Transverse colon (tissue), 4 donors: ENCODE measurements around the gene HLA-A. TPM values are rescaled to one million over a fixed set of nuclear protein-coding genes. Genes with fewer than 3 reads are reported as not detected.
"Not testable (repeated sequence)": the region's sequence is repeated elsewhere in the genome, so short reads cannot be mapped to it uniquely, and the experiment has no call there.

Experiments used
- DNase-seq: peaks from one replicate; pipeline ENCODE4 v3.0.0-alpha.2; 2019
- H3K27ac ChIP-seq, 4 donors: fragments of 200-600 bp; sonication (generic); 2 replicates each; pipeline ENCODE4 v1.5.1; 2016 to 2018; ENCODE audit warnings: inconsistent platforms in 4 of 4
- H3K27me3 ChIP-seq: fragments of 200-600 bp; sonication (generic); 2 replicates; pipeline ENCODE4 v1.5.1; 2017; ENCODE audit warnings: inconsistent platforms
- H3K36me3 ChIP-seq, 4 donors: fragments of 200-600 bp; sonication (generic); 2 replicates each; pipeline ENCODE4 v1.5.1; 2017 to 2019; ENCODE audit warnings: inconsistent platforms in 4 of 4
- H3K4me1 ChIP-seq, 4 donors: fragments of 200-600 bp; sonication (generic); 2 replicates each; pipeline ENCODE4 v1.5.1; 2017 to 2020; ENCODE audit warnings: inconsistent platforms in 4 of 4
- H3K4me3 ChIP-seq, 4 donors: fragments of 200-600 bp; sonication (generic); 1 replicate in 1 of 4; 2 replicates in 3 of 4; pipeline versions ENCODE4 v1.5.1 to v1.6.1; 2017 to 2019; ENCODE audit warnings: inconsistent platforms in 4 of 4
- H3K9me3 ChIP-seq, 2 donors: fragments of 200-600 bp; sonication (generic); 2 replicates each; pipeline ENCODE4 v1.5.1; 2017 to 2019; ENCODE audit warnings: inconsistent platforms in 2 of 2
- EP300 ChIP-seq: sonication (generic); formaldehyde crosslinking; IDR thresholded peaks from one replicate; pipeline ENCODE4 v1.6.1; 2017; ENCODE audit warnings: antibody characterized with exemption, low read depth
- POLR2A ChIP-seq: fragments of 450-650 bp; IDR thresholded peaks from one replicate; pipeline ENCODE4 v1.6.1; 2016; ENCODE audit warnings: antibody characterized with exemption, mild to moderate bottlenecking, moderate library complexity
- POLR2AphosphoS5 ChIP-seq, 3 donors: sonication (generic); formaldehyde crosslinking; IDR thresholded peaks; one replicate each; pipeline ENCODE4 v1.6.1; 2016; ENCODE audit warnings: antibody characterized with exemption in 3 of 3
- WGBS, 2 donors: methylation state at CpG; one replicate each; pipeline ENCODE4 v1.1.5; 2018; ENCODE audit warnings: low coverage in 1 of 2; 5-methylcytosine and 5-hydroxymethylcytosine counted together
- in situ Hi-C, 4 donors: fragments of 200-750 bp; cut with MboI; loops; one replicate each; pipeline versions ENCODE4 v1.15.0 to v1.15.1; 2017; ENCODE audit warnings: low sequenced_read_pairs in 3 of 4, low pct_ligation_motif_present in 1 of 4, low pct_unique_long_range_greater_than_20kb in 1 of 4
- intact Hi-C: fragments of 100-400 bp; cut with DNase I; formaldehyde crosslinking; loops from one replicate; pipeline ENCODE4 v1.15.1; 2023; ENCODE audit warnings: low total_unique reads
- total RNA-seq, 4 donors: library from RNA; depleted of rRNA; stranded (reverse); fragments of >200 nt; gene quantifications; one replicate each; pipeline ENCODE4 v1.1.0, GENCODE V29; 2016
- TF ChIP-seq, protein P1 (sequence below), 5 experiments: fragments of 200-600 bp in 3 of 5; fragments of 450-650 bp in 2 of 5; sonication (generic) in 3 of 5; IDR thresholded peaks; 1 replicate in 2 of 5; 2 replicates in 3 of 5; pipeline ENCODE4 v1.5.1; 2016 to 2017; ENCODE audit warnings: antibody characterized with exemption in 5 of 5, inconsistent platforms in 3 of 5, mild to moderate bottlenecking in 2 of 5, moderate library complexity in 1 of 5

HLA-A gene
- total RNA-seq, 4 donors from 2014 or later: 733 to 1,932 (median 1,470) TPM

DNA sequence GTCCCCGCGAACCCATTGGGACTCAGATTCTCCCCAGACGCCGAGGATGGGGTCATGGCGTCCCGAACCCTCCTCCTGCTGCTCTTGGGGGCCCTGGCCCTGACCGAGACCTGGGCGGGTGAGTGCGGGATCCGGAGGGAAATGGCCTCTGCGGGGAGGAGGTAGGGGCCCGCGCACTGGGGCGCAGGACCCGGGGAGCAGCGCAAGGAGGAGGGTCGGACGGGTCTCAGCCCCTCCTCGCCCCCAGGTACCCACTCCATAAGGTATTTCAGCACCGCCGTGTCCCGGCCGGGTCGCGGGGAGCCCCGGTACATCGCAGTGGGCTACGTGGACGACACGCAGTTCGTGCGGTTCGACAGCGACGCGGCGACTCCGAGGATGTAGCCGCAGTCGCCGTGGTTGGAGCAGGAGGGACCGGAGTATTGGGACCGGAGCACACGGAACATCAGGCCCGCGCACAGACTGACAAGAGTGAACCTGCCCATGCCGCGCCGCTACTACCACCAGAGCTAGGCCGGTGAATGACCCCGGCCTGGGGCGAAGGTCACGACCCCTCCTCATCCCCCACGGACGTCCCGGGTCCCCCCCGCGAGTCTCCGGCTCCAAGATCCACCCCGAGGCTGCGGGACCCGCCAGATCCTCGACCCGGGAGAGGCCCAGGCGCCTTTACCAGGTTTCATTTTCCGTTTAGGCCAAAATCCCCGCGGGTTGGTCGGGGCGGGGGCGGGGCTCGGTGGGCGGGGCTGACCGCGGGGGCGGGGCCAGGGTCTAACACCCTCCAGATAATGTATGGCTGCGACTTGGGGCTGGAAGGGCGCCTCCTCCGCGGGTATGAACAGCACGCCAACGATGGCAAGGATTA, 15.7 kb upstream of the HLA-A start:
- in situ Hi-C loops: no loop called here
- H3K27me3 ChIP-seq: no peaks in the 10 kb centered on the region
- H3K9me3 ChIP-seq: no peaks in the 10 kb centered on the region
- no peaks in the 10 kb centered on the region for H3K36me3 ChIP-seq
- peak overlapping the region in 3 of 4 donors; percentile 82 to 98 (median 90) for H3K27ac ChIP-seq
- H3K4me1 ChIP-seq: peaks cover 0 to 7% (median 0%) of the 10 kb centered on the region in 4 donors
- 15% methylated on average over 73 of the region's 82 CpGs; no CpG with 5 or more reads in 1 of the 2 donors for WGBS, 2 donors
- TF ChIP-seq POLR2AphosphoS5 (IDR thresholded peaks at IDR 0.05): peak in 1 of 3 donors; percentile 57
- TF ChIP-seq, protein P1, sequence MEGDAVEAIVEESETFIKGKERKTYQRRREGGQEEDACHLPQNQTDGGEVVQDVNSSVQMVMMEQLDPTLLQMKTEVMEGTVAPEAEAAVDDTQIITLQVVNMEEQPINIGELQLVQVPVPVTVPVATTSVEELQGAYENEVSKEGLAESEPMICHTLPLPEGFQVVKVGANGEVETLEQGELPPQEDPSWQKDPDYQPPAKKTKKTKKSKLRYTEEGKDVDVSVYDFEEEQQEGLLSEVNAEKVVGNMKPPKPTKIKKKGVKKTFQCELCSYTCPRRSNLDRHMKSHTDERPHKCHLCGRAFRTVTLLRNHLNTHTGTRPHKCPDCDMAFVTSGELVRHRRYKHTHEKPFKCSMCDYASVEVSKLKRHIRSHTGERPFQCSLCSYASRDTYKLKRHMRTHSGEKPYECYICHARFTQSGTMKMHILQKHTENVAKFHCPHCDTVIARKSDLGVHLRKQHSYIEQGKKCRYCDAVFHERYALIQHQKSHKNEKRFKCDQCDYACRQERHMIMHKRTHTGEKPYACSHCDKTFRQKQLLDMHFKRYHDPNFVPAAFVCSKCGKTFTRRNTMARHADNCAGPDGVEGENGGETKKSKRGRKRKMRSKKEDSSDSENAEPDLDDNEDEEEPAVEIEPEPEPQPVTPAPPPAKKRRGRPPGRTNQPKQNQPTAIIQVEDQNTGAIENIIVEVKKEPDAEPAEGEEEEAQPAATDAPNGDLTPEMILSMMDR (IDR thresholded peaks at IDR 0.05): no peak
- TF ChIP-seq EP300: no peak
- TF ChIP-seq POLR2A: peak; percentile 56
- intact Hi-C loops: no loop called here
- peak; percentile 84 for DNase-seq
- peak overlapping the region in 3 of 4 donors; percentile 59 to 71 (median 66) for H3K4me3 ChIP-seq

DNA sequence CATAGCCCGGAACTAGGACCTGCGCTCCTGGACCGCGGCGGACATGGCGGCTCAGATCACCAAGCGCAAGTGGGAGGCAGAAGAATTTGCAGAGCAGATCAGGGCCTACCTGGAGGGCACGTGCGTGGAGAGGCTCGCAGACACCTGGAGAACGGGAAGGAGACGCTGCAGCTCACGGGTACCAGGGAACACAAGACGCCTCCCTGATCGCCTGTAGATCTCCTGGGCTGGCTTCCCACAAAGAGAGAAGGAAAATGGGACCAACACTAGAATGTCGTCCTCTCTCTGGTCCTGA, 15.1 kb upstream of the HLA-A start:
- H3K4me1 ChIP-seq: peaks cover 0 to 7% (median 0%) of the 10 kb centered on the region in 4 donors
- in situ Hi-C loops: no loop called here
- intact Hi-C loops: no loop called here
- H3K36me3 ChIP-seq: no peaks in the 10 kb centered on the region
- TF ChIP-seq, protein P1 (IDR thresholded peaks at IDR 0.05): no peak
- peak; percentile 14 for TF ChIP-seq POLR2A
- TF ChIP-seq EP300: no peak
- no peak for TF ChIP-seq POLR2AphosphoS5 (IDR thresholded peaks at IDR 0.05)
- H3K27me3 ChIP-seq: no peaks in the 10 kb centered on the region
- H3K4me3 ChIP-seq: peak overlapping the region in 2 of 4 donors; percentile 59 to 71
- whole genome bisulfite sequencing, 2 donors: 38% methylated on average over 15 of the region's 16 CpGs; no CpG with 5 or more reads in 1 of the 2 donors
- no peaks in the 10 kb centered on the region for H3K9me3 ChIP-seq
- H3K27ac ChIP-seq: peak overlapping the region in 3 of 4 donors; percentile 82 to 98 (median 90)
- no peak for DNase-seq

DNA sequence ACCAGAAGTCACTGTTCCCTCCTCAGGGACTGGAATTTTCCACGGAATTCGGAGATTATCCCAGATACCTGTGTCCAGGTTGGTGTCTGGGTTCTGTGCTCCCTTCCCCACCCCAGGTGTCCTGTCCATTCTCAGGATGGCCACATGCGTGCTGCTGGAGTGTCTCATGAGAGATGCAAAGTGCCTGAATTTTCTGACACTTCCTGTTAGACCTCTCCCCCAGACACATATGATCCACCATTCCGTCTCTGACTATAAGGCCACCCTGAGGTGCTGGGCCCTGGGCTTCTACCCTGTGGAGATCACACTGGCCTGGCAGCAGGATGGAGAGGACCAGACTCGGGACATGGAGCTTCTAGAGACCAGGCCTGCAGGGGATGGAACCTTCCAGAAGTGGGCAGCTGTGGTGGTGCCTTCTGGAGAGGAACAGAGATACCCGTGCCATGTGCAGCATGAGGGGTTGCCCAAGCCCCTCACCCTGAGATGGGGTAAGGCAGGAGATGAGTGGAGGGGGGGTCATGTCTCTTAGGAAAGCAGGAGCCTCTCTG, 14.4 kb upstream of the HLA-A start:
- Histone ChIP-seq H3K27ac (no peak overlapping the region), H3K36me3 (no peaks in the 10 kb centered on the region), H3K27me3 (no peaks in the 10 kb centered on the region), H3K9me3 (no peaks in the 10 kb centered on the region), H3K4me3 (no peak overlapping the region), H3K4me1 (peaks cover 0 to 7% (median 0%) of the 10 kb centered on the region in 4 donors)
- WGBS, 2 donors: 53% methylated on average over 6 of the region's 6 CpGs; no CpG with 5 or more reads in 1 of the 2 donors
- intact Hi-C loops: no loop called here
- in situ Hi-C loops: no loop called here
- DNase-seq: no peak
- no peak for TF ChIP-seq EP300
- TF ChIP-seq POLR2A: no peak
- no peak for TF ChIP-seq POLR2AphosphoS5 (IDR thresholded peaks at IDR 0.05)
- TF ChIP-seq, protein P1 (IDR thresholded peaks at IDR 0.05): no peak

DNA sequence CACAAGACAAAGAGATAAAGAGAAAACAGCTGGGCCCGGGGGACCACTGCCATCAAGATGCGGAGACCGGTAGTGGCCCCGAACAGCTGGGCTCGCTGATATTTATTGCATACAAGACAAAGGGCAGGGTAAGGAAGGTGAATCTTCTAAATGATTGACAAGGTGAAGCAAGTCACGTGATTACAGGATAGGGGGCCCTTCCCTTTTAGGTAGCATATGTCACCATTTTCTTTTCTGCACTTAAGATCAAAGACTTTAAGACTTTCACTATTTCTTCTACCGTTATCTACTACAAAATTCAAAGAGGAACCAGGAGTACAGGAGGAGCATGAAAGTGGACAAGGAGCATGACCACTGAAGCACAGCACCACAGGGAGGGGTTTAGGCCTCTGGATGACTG, 12.3 kb upstream of the HLA-A start:
- WGBS, 2 donors: 74 to 88% methylated on average over 5 to 7 of the region's 7 CpGs
- H3K27me3 ChIP-seq, H3K9me3 ChIP-seq, H3K36me3 ChIP-seq, DNase-seq, H3K4me3 ChIP-seq, H3K4me1 ChIP-seq, in situ Hi-C loops, intact Hi-C loops, H3K27ac ChIP-seq: not testable (repeated sequence)
